Stomach (tissue), 4 donors: Measurements from ENCODE around the gene SNTG2.

Experiments
- CTCF ChIP-seq, 7 experiments: fragments of 450-650 bp in 4 of 7; fragments of 200-600 bp in 3 of 7; sonication (generic) in 3 of 7; IDR thresholded peaks; one replicate each; pipeline ENCODE4 v1.5.1; 2016 to 2019; ENCODE audit warnings: antibody characterized with exemption in 7 of 7, control low read depth in 2 of 7, mild to moderate bottlenecking in 1 of 7
- POLR2A ChIP-seq, 4 donors: fragments of 450-650 bp; IDR thresholded peaks; one replicate each; pipeline ENCODE4 v1.6.1; 2016; ENCODE audit warnings: antibody characterized with exemption in 4 of 4, control low read depth in 2 of 4, mild to moderate bottlenecking in 1 of 4, moderate library complexity in 1 of 4

GRCh38 chr2:1266351-1266750 lies 315.7 kb downstream of the SNTG2 start:
- no peak for TF ChIP-seq CTCF (IDR thresholded peaks at IDR 0.05)
- TF ChIP-seq POLR2A (IDR thresholded peaks at IDR 0.05): no peak
